Coronary artery (tissue), 2 donors: ENCODE measurements around the gene APBA1.

ENCODE experiments used
- DNase-seq: peaks from one replicate; pipeline ENCODE4 v3.0.0-alpha.2; 2017; ENCODE audit warnings: low spot score
- H3K27ac ChIP-seq, 2 donors: fragments of 200-600 bp; sonication (generic); one replicate each; pipeline ENCODE4 v1.5.1; 2016 to 2019
- H3K4me3 ChIP-seq: fragments of 200-600 bp; sonication (generic); 2 replicates; pipeline ENCODE4 v1.5.1; 2016; ENCODE audit warnings: mild to moderate bottlenecking, moderate library complexity
- CTCF ChIP-seq: fragments of 200-600 bp; sonication (generic); IDR thresholded peaks from one replicate; pipeline ENCODE4 v1.5.1; 2019; ENCODE audit warnings: antibody characterized with exemption

APBA1 gene

GRCh38 chr9:69431203-69431602 is 241.0 kb downstream of the APBA1 start:
- H3K4me3 ChIP-seq = no peak overlapping the region
- no peak for DNase-seq
- no peak for TF ChIP-seq CTCF
- no peak overlapping the region for H3K27ac ChIP-seq

- no peak for DNase-seq
- no peak for TF ChIP-seq CTCF
- H3K27ac ChIP-seq = no peak overlapping the region
- H3K4me3 ChIP-seq = no peak overlapping the region
Observed at GRCh38 chr9:69430206-69430605, 242.0 kb downstream of the APBA1 start.

- H3K4me3 ChIP-seq = no peak overlapping the region
- no peak overlapping the region for H3K27ac ChIP-seq
- DNase-seq = no peak
- no peak for TF ChIP-seq CTCF
Observed at GRCh38 chr9:69429281-69429680, 242.9 kb downstream of the APBA1 start.

- DNase-seq = no peak
- TF ChIP-seq CTCF = no peak
- no peak overlapping the region for H3K4me3 ChIP-seq
- H3K27ac ChIP-seq = no peak overlapping the region
Observed at GRCh38 chr9:69428017-69428785, 244.0 kb downstream of the APBA1 start.

- no peak overlapping the region for H3K4me3 ChIP-seq
- no peak for TF ChIP-seq CTCF
- no peak for DNase-seq
- H3K27ac ChIP-seq = no peak overlapping the region
Observed at GRCh38 chr9:69427286-69427685, 244.9 kb downstream of the APBA1 start.

- DNase-seq = no peak
- Histone ChIP-seq H3K4me3 (no peak overlapping the region), H3K27ac (no peak overlapping the region)
- TF ChIP-seq CTCF = no peak
Observed at GRCh38 chr9:69425136-69425801, 246.9 kb downstream of the APBA1 start.
